IPS DF 6.9 (cell line): Measurements from ENCODE around the gene MRPL37.

Experiments
- DNase-seq: peaks from one replicate; pipeline ENCODE4 v3.0.0-alpha.2; 2013; ENCODE audit warnings: low read depth, low spot score
- H3K27ac ChIP-seq: one replicate; pipeline ENCODE4 v1.5.1; 2013; ENCODE audit warnings: low read length, control low read depth
- H3K27me3 ChIP-seq: 2 replicates; pipeline ENCODE4 v1.6.1; 2013; ENCODE audit warnings: mild to moderate bottlenecking, low read length; ENCODE audit not compliant: control insufficient read depth, insufficient read depth
- H3K36me3 ChIP-seq: 2 replicates; pipeline ENCODE4 v1.6.1; 2013; ENCODE audit warnings: low read length; ENCODE audit not compliant: control insufficient read depth, insufficient read depth
- H3K4me1 ChIP-seq: 2 replicates; pipeline ENCODE4 v1.6.1; 2013; ENCODE audit warnings: low read length; ENCODE audit not compliant: control insufficient read depth, insufficient read depth
- H3K4me3 ChIP-seq: 2 replicates; pipeline ENCODE4 v1.5.1; 2013; ENCODE audit warnings: mild to moderate bottlenecking, low read length
- H3K9me3 ChIP-seq: 2 replicates; pipeline ENCODE4 v1.6.1; 2013; ENCODE audit warnings: low read length, inconsistent platforms; ENCODE audit not compliant: control insufficient read depth, insufficient read depth
- WGBS: extraction: QIAGEN DNeasy Blood & Tissue Kit; methylation state at CpG from one replicate; pipeline ENCODE4 v1.1.7; 2013; ENCODE audit warnings: mixed read lengths, missing lambda C conversion rate; ENCODE audit not compliant: insufficient read length, insufficient coverage; 5-methylcytosine and 5-hydroxymethylcytosine counted together

MRPL37 gene

GRCh38 chr1:54262244-54262643 is 62.3 kb downstream of the MRPL37 start:
- H3K27me3 ChIP-seq = no peaks in the 10 kb centered on the region
- no peak overlapping the region for H3K4me3 ChIP-seq
- DNase-seq = no peak
- no peak overlapping the region for H3K27ac ChIP-seq
- no peaks in the 10 kb centered on the region for H3K36me3 ChIP-seq
- H3K9me3 ChIP-seq = no peaks in the 10 kb centered on the region
- peaks cover 4% of the 10 kb centered on the region for H3K4me1 ChIP-seq
- WGBS = no CpG with 5 or more reads among the region's 7 CpGs

GRCh38 chr1:54263601-54264226 is 63.7 kb downstream of the MRPL37 start:
- no CpG with 5 or more reads among the region's 6 CpGs for WGBS
- DNase-seq = no peak
- no peaks in the 10 kb centered on the region for H3K9me3 ChIP-seq
- no peaks in the 10 kb centered on the region for H3K36me3 ChIP-seq
- H3K4me3 ChIP-seq = no peak overlapping the region
- H3K27ac ChIP-seq = no peak overlapping the region
- H3K4me1 ChIP-seq = peaks cover 1% of the 10 kb centered on the region; the same call in 1 of the 2 replicates
- no peaks in the 10 kb centered on the region for H3K27me3 ChIP-seq

GRCh38 chr1:54265126-54265525 is 65.2 kb downstream of the MRPL37 start:
- Histone ChIP-seq H3K36me3 (no peaks in the 10 kb centered on the region), H3K9me3 (no peaks in the 10 kb centered on the region), H3K4me1 (peaks cover 1% of the 10 kb centered on the region; the same call in 1 of the 2 replicates), H3K27ac (no peak overlapping the region), H3K27me3 (no peaks in the 10 kb centered on the region), H3K4me3 (no peak overlapping the region)
- no peak for DNase-seq
- WGBS = no CpG with 5 or more reads among the region's 8 CpGs

DNA sequence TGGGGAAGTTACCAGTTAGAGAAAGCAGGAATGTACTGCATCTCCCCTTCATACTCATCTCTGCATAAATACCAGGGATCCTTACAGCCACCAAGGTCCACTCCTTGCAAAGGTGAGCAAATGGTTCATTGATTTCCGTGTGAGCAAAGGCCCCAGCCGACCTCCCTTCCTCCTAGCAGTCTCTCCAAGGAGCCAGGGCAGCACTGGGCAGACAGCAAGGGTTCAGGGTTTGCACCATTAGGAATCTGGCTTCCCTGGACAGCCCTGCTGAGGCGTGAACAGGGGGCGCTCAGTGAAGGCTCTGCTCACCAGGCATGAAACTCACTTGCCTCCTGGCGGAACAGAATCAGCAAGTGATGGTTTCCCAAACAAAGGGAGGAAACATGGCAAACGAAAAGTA is 65.7 kb downstream of the MRPL37 start:
- WGBS = no CpG with 5 or more reads among the region's 6 CpGs
- no peaks in the 10 kb centered on the region for H3K36me3 ChIP-seq
- H3K4me3 ChIP-seq = no peak overlapping the region
- H3K27ac ChIP-seq = no peak overlapping the region
- peaks cover 1% of the 10 kb centered on the region; the same call in 1 of the 2 replicates for H3K4me1 ChIP-seq
- no peak for DNase-seq
- no peaks in the 10 kb centered on the region for H3K27me3 ChIP-seq
- no peaks in the 10 kb centered on the region for H3K9me3 ChIP-seq

DNA sequence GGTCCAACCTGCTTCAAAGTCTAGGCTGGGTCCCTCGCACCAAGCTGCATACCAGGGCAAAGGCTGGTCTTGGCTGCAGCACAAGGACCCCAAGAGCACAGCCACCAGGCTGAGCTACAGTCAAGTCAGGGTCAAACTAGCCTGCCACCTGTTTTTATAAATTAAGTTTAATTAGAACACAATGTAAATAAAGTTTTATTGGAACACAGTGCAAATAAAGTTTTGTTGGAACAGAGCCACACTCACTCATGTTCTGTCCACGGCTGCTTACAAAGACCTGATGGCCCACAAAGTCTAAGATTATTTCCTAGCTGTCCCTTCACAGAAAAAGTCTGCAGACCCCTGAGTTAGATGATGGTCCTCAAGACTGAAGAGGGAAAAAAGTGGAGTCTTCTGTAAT is 66.2 kb downstream of the MRPL37 start:
- no peaks in the 10 kb centered on the region for H3K36me3 ChIP-seq
- no peak for DNase-seq
- WGBS = no CpG with 5 or more reads among the region's 2 CpGs

GRCh38 chr1:54266908-54267307 is 66.9 kb downstream of the MRPL37 start:
- H3K4me1 ChIP-seq = peaks cover 1% of the 10 kb centered on the region; the same call in 1 of the 2 replicates

More for the DNA sequence above, 66.2 kb downstream of the MRPL37 start:
- Histone ChIP-seq H3K27ac (no peak overlapping the region), H3K27me3 (no peaks in the 10 kb centered on the region), H3K4me1 (peaks cover 1% of the 10 kb centered on the region; the same call in 1 of the 2 replicates), H3K9me3 (no peaks in the 10 kb centered on the region), H3K4me3 (no peak overlapping the region)

More at GRCh38 chr1:54266908-54267307, 66.9 kb downstream of the MRPL37 start:
- no CpG with 5 or more reads among the region's 5 CpGs for WGBS
- Histone ChIP-seq H3K9me3 (no peaks in the 10 kb centered on the region), H3K36me3 (no peaks in the 10 kb centered on the region), H3K4me3 (no peak overlapping the region), H3K27me3 (no peaks in the 10 kb centered on the region), H3K27ac (no peak overlapping the region)
- no peak for DNase-seq
